Choroid plexus epithelial cell (primary cell): ENCODE data around the gene SLC9A1.

Experiments
- DNase-seq: peaks from one replicate; pipeline ENCODE4 v3.0.0-alpha.2; 2010; ENCODE audit warnings: low read depth
- H3K4me3 ChIP-seq: 2 replicates; pipeline ENCODE4 v1.5.1; 2011; ENCODE audit warnings: low read depth, mild to moderate bottlenecking, control low read depth, low read length, moderate library complexity
- CTCF ChIP-seq: conservative IDR thresholded peaks from 2 replicates; pipeline ENCODE4 v1.5.1; 2011; ENCODE audit warnings: low read depth, mild to moderate bottlenecking, control low read depth, inconsistent platforms, low read length, moderate library complexity

SLC9A1 gene

GRCh38 chr1:27141266-27142003, 13.5 kb downstream of the SLC9A1 start:
- no peak for TF ChIP-seq CTCF
- no peak overlapping the region for H3K4me3 ChIP-seq
- no peak for DNase-seq

GRCh38 chr1:27139980-27140379, 14.9 kb downstream of the SLC9A1 start:
- no peak overlapping the region for H3K4me3 ChIP-seq
- no peak for TF ChIP-seq CTCF
- no peak for DNase-seq

GRCh38 chr1:27138927-27139326, 16.0 kb downstream of the SLC9A1 start:
- H3K4me3 ChIP-seq: no peak overlapping the region
- DNase-seq: no peak
- no peak for TF ChIP-seq CTCF

- no peak overlapping the region for H3K4me3 ChIP-seq
- DNase-seq: no peak
- no peak for TF ChIP-seq CTCF
Measured at GRCh38 chr1:27138368-27138767, 16.6 kb downstream of the SLC9A1 start.

GRCh38 chr1:27137544-27138075, 17.3 kb downstream of the SLC9A1 start:
- no peak overlapping the region for H3K4me3 ChIP-seq
- no peak for TF ChIP-seq CTCF
- no peak for DNase-seq

- H3K4me3 ChIP-seq: no peak overlapping the region
- peak; percentile 24 for DNase-seq
- TF ChIP-seq CTCF: no peak
Measured at GRCh38 chr1:27136998-27137542, 17.9 kb downstream of the SLC9A1 start.

- no peak for DNase-seq
- no peak overlapping the region for H3K4me3 ChIP-seq
- no peak for TF ChIP-seq CTCF
Measured at GRCh38 chr1:27136236-27136551, 18.7 kb downstream of the SLC9A1 start.
